Gastrocnemius medialis (tissue), 4 donors: Measurements from ENCODE around the gene NKX1-1.

Source experiments
- CTCF ChIP-seq, 5 experiments: fragments of 450-650 bp in 3 of 5; fragments of 200-600 bp in 2 of 5; sonication (generic) in 2 of 5; IDR thresholded peaks in 4 of 5; conservative IDR thresholded peaks in 1 of 5; 1 replicate in 4 of 5; 2 replicates in 1 of 5; pipeline ENCODE4 v1.5.1; 2016 to 2019; ENCODE audit warnings: antibody characterized with exemption in 5 of 5, mild to moderate bottlenecking in 3 of 5, moderate library complexity in 3 of 5
- POLR2A ChIP-seq, 2 donors: fragments of 450-650 bp; IDR thresholded peaks; one replicate each; pipeline ENCODE4 v1.6.1; 2017; ENCODE audit warnings: antibody characterized with exemption in 2 of 2, mild to moderate bottlenecking in 2 of 2, moderate library complexity in 2 of 2

- no peak for TF ChIP-seq CTCF (IDR thresholded peaks at IDR 0.05 in 4 of 5, conservative IDR thresholded peaks at IDR 0.05 in 1 of 5)
- TF ChIP-seq POLR2A (IDR thresholded peaks at IDR 0.05) = no peak
Observed at GRCh38 chr4:1370321-1371124, 35.7 kb downstream of the NKX1-1 start.
